Smooth muscle cell (in vitro differentiated cells): ENCODE results near the gene MSL1. TPM values are rescaled to one million over a fixed set of nuclear protein-coding genes. Genes with fewer than 3 reads are reported as not detected.

Source experiments
- DNase-seq: peaks from one replicate; lab custom pipeline; 2025; ENCODE audit not compliant: unreplicated experiment; lab: John Stamatoyannopoulos, UW
- H2AFZ ChIP-seq: fragments of 200-600 bp; sonication (generic); 2 replicates; pipeline ENCODE4 v1.6.0; 2016; ENCODE audit warnings: antibody characterized with exemption, low read depth, mild to moderate bottlenecking
- H3F3A ChIP-seq: fragments of 200-600 bp; sonication (generic); 2 replicates; pipeline ENCODE4 v1.6.0; 2017; ENCODE audit warnings: antibody characterized with exemption, low read depth
- H3K27ac ChIP-seq: fragments of 200-600 bp; sonication (generic); 2 replicates; pipeline ENCODE4 v1.5.1; 2016; ENCODE audit warnings: low read depth, mild to moderate bottlenecking
- H3K27me3 ChIP-seq: fragments of 200-600 bp; sonication (generic); 2 replicates; pipeline ENCODE4 v1.6.1; 2016; ENCODE audit warnings: low read depth, mild to moderate bottlenecking
- H3K36me3 ChIP-seq: fragments of 200-600 bp; sonication (generic); 2 replicates; pipeline ENCODE4 v1.5.1; 2016; ENCODE audit warnings: low read depth
- H3K4me1 ChIP-seq: fragments of 200-600 bp; sonication (generic); 2 replicates; pipeline ENCODE4 v1.5.1; 2016; ENCODE audit warnings: low read depth
- H3K4me2 ChIP-seq: fragments of 200-600 bp; sonication (generic); 2 replicates; pipeline ENCODE4 v1.6.0; 2016; ENCODE audit warnings: mild to moderate bottlenecking
- H3K4me3 ChIP-seq: fragments of 200-600 bp; sonication (generic); 2 replicates; pipeline ENCODE4 v1.5.1; 2016; ENCODE audit warnings: mild to moderate bottlenecking
- H3K79me2 ChIP-seq: fragments of 200-600 bp; sonication (generic); 2 replicates; pipeline ENCODE4 v1.6.0; 2016; ENCODE audit warnings: low read depth, mild to moderate bottlenecking
- H3K9ac ChIP-seq: fragments of 200-600 bp; sonication (generic); 2 replicates; pipeline ENCODE4 v1.6.0; 2016; ENCODE audit warnings: low read depth
- H3K9me3 ChIP-seq: fragments of 200-600 bp; sonication (generic); replicated peaks from 2 replicates; pipeline ENCODE4 v1.5.1; 2016; ENCODE audit warnings: low read depth
- H4K20me1 ChIP-seq: fragments of 200-600 bp; sonication (generic); 2 replicates; pipeline ENCODE4 v1.6.0; 2016; ENCODE audit warnings: low read depth
- WGBS: methylation state at CpG from one replicate; pipeline ENCODE4 v1.1.7; 2016; ENCODE audit warnings: low lambda C conversion rate; 5-methylcytosine and 5-hydroxymethylcytosine counted together
- polyA plus RNA-seq: library from polyadenylated mRNA; unstranded; fragments of >200 nt; fragmentation: Nextera tagmentation; extraction: Ambion mirVana; gene quantifications from 2 replicates; pipeline ENCODE4 v1.2.1, GENCODE V29; 2016
- total RNA-seq: library from RNA; depleted of rRNA; stranded (reverse); fragments of >200 nt; gene quantifications from 2 replicates; pipeline ENCODE4 v1.2.3, GENCODE V29; 2014
- TF ChIP-seq, protein P1 (sequence below): fragments of 200-600 bp; sonication (generic); IDR thresholded peaks from 2 replicates; pipeline ENCODE4 v1.5.1; 2017; ENCODE audit warnings: borderline replicate concordance, mild to moderate bottlenecking, antibody characterized with exemption; ENCODE audit not compliant: insufficient read depth, poor library complexity, severe bottlenecking

The MSL1 gene
- total and polyA plus RNA-seq, 2 experiments from 2014 or later: 24.6 to 74.9 TPM

DNA sequence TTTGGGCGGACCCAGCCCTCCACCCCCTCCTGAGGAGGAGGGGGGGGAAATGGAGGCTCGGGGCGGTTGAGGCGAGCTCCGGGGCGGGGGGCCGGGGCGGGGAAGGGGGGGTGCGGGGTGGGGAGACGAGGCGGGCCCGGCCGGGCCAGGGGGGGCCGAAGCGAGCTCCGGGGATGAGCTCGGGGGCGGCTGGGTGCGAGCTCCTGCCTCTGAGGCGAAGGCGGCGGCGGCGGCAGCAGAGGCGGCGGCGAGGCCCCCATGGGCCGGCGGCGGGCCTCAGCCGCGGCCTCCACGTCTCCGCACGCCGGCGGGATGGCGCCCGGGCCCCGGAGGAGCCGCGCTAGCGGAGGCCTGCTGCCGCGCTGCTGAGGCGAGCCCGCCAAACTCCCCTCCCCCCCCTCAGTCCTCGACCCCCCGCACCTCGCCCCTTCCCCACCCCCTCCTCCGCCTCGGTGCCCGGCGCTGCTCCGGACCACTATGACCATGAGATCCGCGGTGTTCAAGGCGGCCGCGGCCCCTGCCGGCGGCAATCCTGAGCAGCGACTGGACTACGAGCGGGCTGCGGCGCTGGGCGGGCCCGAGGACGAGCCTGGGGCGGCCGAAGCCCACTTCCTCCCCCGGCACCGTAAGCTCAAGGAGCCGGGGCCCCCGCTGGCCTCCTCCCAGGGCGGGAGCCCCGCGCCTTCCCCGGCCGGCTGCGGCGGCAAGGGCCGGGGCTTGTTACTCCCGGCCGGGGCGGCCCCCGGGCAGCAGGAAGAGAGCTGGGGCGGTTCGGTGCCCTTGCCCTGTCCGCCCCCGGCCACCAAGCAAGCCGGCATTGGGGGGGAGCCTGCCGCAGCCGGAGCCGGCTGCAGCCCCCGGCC lies 596 bp downstream of the MSL1 start:
- H3K27ac ChIP-seq: peak overlapping the region; percentile 91
- under 1% methylated on average over 37 of the region's 97 CpGs for WGBS
- peak overlapping the region; percentile 83 for H2AFZ ChIP-seq
- peak overlapping the region; percentile 100 for H3K4me3 ChIP-seq
- H3K79me2 ChIP-seq: peaks cover 71% of the 10 kb centered on the region
- H3K4me1 ChIP-seq: peaks cover 15% of the 10 kb centered on the region
- TF ChIP-seq, protein P1, sequence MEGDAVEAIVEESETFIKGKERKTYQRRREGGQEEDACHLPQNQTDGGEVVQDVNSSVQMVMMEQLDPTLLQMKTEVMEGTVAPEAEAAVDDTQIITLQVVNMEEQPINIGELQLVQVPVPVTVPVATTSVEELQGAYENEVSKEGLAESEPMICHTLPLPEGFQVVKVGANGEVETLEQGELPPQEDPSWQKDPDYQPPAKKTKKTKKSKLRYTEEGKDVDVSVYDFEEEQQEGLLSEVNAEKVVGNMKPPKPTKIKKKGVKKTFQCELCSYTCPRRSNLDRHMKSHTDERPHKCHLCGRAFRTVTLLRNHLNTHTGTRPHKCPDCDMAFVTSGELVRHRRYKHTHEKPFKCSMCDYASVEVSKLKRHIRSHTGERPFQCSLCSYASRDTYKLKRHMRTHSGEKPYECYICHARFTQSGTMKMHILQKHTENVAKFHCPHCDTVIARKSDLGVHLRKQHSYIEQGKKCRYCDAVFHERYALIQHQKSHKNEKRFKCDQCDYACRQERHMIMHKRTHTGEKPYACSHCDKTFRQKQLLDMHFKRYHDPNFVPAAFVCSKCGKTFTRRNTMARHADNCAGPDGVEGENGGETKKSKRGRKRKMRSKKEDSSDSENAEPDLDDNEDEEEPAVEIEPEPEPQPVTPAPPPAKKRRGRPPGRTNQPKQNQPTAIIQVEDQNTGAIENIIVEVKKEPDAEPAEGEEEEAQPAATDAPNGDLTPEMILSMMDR: peak; percentile 22
- no peaks in the 10 kb centered on the region for H3K9me3 ChIP-seq
- no peaks in the 10 kb centered on the region for H3K27me3 ChIP-seq
- H3K9ac ChIP-seq: peak overlapping the region; percentile 94
- no peaks in the 10 kb centered on the region for H3K36me3 ChIP-seq
- no peak for DNase-seq
- peak overlapping the region; percentile 97 for H3K4me2 ChIP-seq
- H4K20me1 ChIP-seq: peaks cover 42% of the 10 kb centered on the region
- H3F3A ChIP-seq: peaks cover 7% of the 10 kb centered on the region

DNA sequence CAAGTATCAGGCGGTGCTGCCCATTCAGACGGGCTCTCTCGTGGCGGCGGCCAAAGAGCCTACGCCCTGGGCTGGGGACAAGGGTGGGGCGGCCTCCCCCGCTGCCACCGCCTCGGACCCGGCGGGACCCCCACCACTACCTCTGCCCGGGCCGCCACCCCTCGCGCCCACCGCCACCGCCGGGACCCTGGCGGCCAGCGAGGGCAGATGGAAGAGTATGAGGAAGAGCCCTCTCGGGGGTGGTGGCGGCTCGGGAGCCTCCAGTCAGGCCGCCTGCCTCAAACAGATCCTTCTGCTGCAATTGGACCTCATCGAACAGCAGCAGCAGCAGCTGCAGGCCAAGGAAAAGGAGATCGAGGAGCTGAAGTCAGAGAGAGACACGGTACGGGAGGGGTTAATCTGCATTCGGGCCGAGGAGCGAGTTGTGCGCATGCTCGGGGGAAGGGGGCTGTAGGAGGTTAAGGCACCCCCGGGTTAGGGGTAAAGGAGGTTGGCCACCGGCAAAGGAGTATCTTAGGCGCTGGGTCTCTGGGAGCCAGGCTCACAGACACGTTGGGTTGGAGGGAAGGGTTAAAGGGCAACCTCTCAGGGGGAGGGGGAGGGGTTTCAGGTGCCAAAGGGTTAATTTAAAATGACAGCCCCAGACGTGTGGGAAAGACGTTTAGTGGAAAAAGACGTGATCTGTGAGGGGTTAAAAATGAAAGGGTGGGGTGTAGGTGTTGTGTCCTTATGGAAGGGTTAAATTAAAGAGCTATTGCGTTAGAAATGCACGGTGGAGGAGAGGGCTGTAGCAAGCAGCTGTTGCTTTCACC lies 1.4 kb downstream of the MSL1 start:
- Histone ChIP-seq H3K9ac (peak overlapping the region; percentile 94), H3K27me3 (no peaks in the 10 kb centered on the region), H3K4me2 (peak overlapping the region; percentile 97), H3K4me1 (peaks cover 15% of the 10 kb centered on the region), H3K9me3 (no peaks in the 10 kb centered on the region), H3K36me3 (no peaks in the 10 kb centered on the region), H4K20me1 (peaks cover 46% of the 10 kb centered on the region), H3K4me3 (peak overlapping the region; percentile 100), H3K79me2 (peaks cover 74% of the 10 kb centered on the region), H2AFZ (peak overlapping the region; percentile 5), H3K27ac (peak overlapping the region; percentile 91), H3F3A (peaks cover 7% of the 10 kb centered on the region)
- TF ChIP-seq, protein P1: peak; percentile 12
- under 1% methylated on average over 23 of the region's 43 CpGs for WGBS
- no peak for DNase-seq

DNA sequence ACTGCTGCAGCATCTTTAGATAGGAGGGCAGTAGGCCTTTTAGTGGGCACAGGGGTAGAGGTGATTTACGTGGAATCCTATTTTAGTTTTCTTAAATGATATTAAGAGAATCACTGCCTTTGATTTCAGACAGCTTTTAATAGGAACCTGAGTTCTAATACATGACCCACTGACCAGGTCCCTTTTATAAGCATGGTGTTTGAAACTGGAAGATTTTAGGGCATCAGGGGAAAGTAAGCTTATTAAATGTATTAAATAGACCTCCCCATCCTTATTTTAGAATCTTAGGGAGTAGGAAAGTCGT lies 2.0 kb downstream of the MSL1 start:
- Histone ChIP-seq H4K20me1 (peaks cover 49% of the 10 kb centered on the region), H3K4me2 (peak overlapping the region; percentile 97), H3K27me3 (no peaks in the 10 kb centered on the region), H3F3A (peaks cover 7% of the 10 kb centered on the region), H3K79me2 (peaks cover 78% of the 10 kb centered on the region), H3K27ac (peak overlapping the region; percentile 91), H3K4me1 (peaks cover 15% of the 10 kb centered on the region), H2AFZ (no peak overlapping the region), H3K9me3 (no peaks in the 10 kb centered on the region), H3K4me3 (peak overlapping the region; percentile 100), H3K36me3 (peaks cover 2% of the 10 kb centered on the region), H3K9ac (peak overlapping the region; percentile 94)
- WGBS: 2% methylated on average over 2 of the region's 2 CpGs
- TF ChIP-seq, protein P1: no peak
- no peak for DNase-seq
